Activated T-helper 1 cell treated with anti-CD3 and anti-CD28 coated beads, Interleukin-2, amount 50 U/mL, for 16 hours (primary cell): ENCODE results near the gene IGF2BP3.

ENCODE experiments used
- DNase-seq, 2 donors: peaks; one replicate each; pipeline ENCODE4 v3.0.0-alpha.2; 2020; ENCODE audit warnings: low read depth in 1 of 2, low spot score in 1 of 2

IGF2BP3 gene

GRCh38 chr7:23272275-23272674 lies 198.0 kb downstream of the IGF2BP3 start:
- no peak for DNase-seq

DNA sequence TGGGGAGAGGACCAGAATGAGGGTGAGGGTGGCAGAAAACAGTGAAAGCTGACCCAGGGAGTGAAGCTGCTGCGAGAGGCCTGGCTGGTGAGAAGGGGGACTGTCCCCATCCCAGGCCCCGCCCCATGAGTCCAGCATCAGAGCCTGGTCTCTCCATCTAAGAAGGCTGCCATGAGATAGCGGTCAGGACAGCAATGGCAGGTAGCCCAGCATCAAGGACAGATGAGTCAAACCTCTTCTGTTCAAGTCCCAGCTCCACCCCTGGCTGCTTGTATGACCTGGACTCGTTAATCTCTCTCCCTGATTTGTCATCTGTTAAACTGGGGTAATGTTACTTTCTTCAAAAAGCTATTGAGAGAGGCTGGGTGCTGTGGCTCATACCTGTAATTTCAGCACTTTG lies 201.5 kb downstream of the IGF2BP3 start:
- DNase-seq = no peak

GRCh38 chr7:23268167-23268566 lies 202.1 kb downstream of the IGF2BP3 start:
- DNase-seq = no peak

- no peak for DNase-seq
These were observed 202.9 kb downstream of the IGF2BP3 start for GRCh38 chr7:23267357-23267756.

- no peak for DNase-seq
These were observed 203.4 kb downstream of the IGF2BP3 start for GRCh38 chr7:23266918-23267317.

GRCh38 chr7:23264916-23265458 lies 205.3 kb downstream of the IGF2BP3 start:
- DNase-seq = no peak

GRCh38 chr7:23261843-23262452 lies 208.3 kb downstream of the IGF2BP3 start:
- peak in 1 of 2 donors; percentile 10 for DNase-seq

DNA sequence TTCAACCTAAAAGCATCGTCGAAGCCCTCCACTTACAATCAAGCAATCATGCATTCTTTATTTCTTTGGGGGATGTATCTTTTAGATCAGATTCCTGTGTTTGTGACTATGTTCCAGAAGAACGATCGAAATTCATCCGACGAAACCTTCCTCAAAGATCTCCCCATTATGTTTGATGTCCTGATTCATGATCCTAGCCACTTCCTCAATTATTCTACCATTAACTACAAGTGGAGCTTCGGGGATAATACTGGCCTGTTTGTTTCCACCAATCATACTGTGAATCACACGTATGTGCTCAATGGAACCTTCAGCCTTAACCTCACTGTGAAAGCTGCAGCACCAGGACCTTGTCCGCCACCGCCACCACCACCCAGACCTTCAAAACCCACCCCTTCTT lies 209.9 kb downstream of the IGF2BP3 start:
- DNase-seq = no peak
